Activated T-helper 17 cell treated with anti-CD3 and anti-CD28 coated beads, Interleukin-2, amount 50 U/mL, for 72 hours (primary cell): ENCODE data around the gene WSB1. TPM values are rescaled to one million over a fixed set of nuclear protein-coding genes. Genes with fewer than 3 reads are reported as not detected.

Experiments
- ATAC-seq: fragments of 150-1000 bp; cut with Tn5 transposase; replicated peaks from 2 replicates; pipeline ENCODE4 v1.10.0; 2021; ENCODE audit warnings: mild to moderate bottlenecking, moderate library complexity
- H3K27ac Mint-ChIP-seq: one replicate; pipeline ENCODE4 v1.8.0; 2022; ENCODE audit warnings: mixed read lengths
- H3K27me3 Mint-ChIP-seq: one replicate; pipeline ENCODE4 v1.8.0; 2022; ENCODE audit warnings: mixed read lengths
- H3K36me3 Mint-ChIP-seq: one replicate; pipeline ENCODE4 v1.8.0; 2022; ENCODE audit warnings: low read depth, mild to moderate bottlenecking, mixed read lengths
- H3K4me1 Mint-ChIP-seq: one replicate; pipeline ENCODE4 v1.8.0; 2022; ENCODE audit warnings: mixed read lengths
- H3K4me3 Mint-ChIP-seq: one replicate; pipeline ENCODE4 v1.8.0; 2022; ENCODE audit warnings: mild to moderate bottlenecking, mixed read lengths
- H3K9me3 Mint-ChIP-seq: one replicate; pipeline ENCODE4 v1.8.0; 2022; ENCODE audit warnings: mixed read lengths
- total RNA-seq, 2 donors: library from RNA; stranded (reverse); gene quantifications; one replicate each; pipeline ENCODE4 v1.2.3, GENCODE V29; 2022

The WSB1 gene
- total RNA-seq, 2 donors from 2014 or later: 118 to 403 TPM

- no peak for ATAC-seq
- no peak overlapping the region for H3K4me3 Mint-ChIP-seq
- no peaks in the 10 kb centered on the region for H3K36me3 Mint-ChIP-seq
- H3K27me3 Mint-ChIP-seq: no peaks in the 10 kb centered on the region
- H3K4me1 Mint-ChIP-seq: peaks cover 10% of the 10 kb centered on the region
- no peak overlapping the region for H3K27ac Mint-ChIP-seq
- H3K9me3 Mint-ChIP-seq: no peaks in the 10 kb centered on the region
Measured at GRCh38 chr17:27329146-27329805, 35.4 kb downstream of the WSB1 start.

DNA sequence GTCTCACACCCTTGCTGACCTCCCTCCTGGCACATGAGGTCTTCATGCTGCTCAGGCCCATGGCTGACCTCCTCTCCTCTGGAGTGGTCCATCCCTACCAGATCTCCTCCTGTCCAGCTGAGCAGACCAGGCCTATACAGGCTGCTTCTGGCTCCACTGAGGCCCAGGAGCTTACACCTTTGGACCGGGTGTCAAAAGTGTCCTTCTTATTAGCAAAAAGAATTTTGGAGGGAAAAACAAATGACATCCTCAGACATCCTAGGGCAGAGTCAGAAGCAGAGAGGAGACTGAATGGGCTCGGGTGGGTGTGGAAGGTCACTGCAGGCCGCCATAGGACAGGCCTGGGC, 38.1 kb downstream of the WSB1 start:
- Mint-ChIP-seq H3K27me3 (no peaks in the 10 kb centered on the region), H3K36me3 (no peaks in the 10 kb centered on the region), H3K4me1 (peaks cover 10% of the 10 kb centered on the region), H3K4me3 (peak overlapping the region; percentile 90), H3K9me3 (no peaks in the 10 kb centered on the region), H3K27ac (peak overlapping the region; percentile 65)
- no peak for ATAC-seq

DNA sequence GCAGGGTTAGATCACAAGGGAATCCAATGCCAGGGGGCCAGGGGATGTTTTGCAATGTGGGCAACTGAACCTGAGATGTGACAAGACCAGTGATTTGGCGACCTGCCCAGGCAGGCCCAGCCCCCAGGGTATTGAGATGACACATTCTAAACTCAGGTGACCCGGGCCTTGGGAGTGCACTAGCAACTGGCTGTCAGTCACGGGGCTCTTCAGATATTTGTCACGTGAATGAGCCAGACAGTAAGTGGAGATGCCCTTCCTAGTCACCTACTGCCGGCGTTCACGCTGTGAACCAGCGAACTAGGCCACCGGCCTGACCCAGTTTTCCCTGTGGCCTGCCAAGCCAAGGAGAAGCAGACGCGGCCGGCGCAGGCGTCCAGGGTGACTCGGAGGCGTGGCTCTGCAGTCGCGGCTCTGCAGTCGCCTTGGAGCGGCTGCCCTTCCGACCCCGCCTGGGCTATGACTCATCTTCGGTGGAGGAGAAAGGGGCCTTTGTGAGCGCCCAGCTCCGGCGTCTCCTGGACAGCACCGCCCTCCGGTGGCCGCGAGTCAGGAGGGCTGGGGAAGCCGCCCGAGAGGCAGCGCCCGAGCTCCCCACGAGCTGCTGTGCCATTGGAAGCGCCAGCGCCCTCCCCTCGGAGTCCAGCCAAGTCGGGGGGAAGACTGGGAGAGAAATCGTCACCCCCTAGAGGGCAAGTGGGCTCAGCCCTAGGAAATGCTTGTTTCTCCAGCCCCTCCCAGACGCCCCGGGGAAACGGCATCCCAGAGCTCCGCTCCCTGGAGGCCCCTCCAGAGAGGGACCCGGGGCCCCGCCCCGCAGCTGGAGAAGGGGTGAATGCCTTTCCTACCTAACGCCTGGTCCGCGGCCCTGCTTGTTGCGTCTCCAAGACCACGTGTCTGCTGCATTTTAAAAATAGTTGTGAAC, 38.8 kb downstream of the WSB1 start:
- Mint-ChIP-seq H3K27ac (peak overlapping the region; percentile 91), H3K36me3 (no peaks in the 10 kb centered on the region), H3K4me3 (peak overlapping the region; percentile 90), H3K9me3 (no peaks in the 10 kb centered on the region), H3K4me1 (peaks cover 10% of the 10 kb centered on the region), H3K27me3 (no peaks in the 10 kb centered on the region)
- ATAC-seq: peak; percentile 93

DNA sequence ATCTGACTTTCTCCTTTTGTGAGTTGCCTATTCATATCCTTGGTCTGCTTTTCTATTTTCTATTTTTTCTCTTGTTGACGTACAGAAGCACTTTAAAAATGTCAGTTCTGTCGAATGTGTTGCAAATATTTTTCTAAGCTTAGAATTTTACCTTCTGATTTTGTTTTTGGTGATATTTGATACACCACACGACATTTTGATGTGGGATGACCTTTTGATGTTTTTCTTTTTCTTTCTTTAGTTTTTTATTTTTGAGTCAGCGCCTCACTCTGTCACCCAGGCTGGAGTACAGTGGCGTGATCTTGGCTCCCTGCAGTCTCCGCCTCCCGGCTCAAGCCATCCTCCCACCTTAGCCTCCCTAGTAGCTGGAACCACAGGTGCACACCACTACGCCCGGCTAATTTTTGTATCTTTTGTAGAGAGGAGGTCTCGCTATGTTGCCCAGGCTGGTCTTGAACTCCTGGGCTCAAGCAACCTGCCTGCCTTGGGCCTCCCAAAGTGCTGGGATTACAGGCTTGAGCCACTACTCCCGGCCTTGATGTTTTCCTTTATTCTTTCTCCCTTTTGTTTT, 39.6 kb downstream of the WSB1 start:
- peak overlapping the region; percentile 91 for H3K27ac Mint-ChIP-seq
- peak overlapping the region; percentile 90 for H3K4me3 Mint-ChIP-seq
- no peak for ATAC-seq
- peaks cover 10% of the 10 kb centered on the region for H3K4me1 Mint-ChIP-seq
- no peaks in the 10 kb centered on the region for H3K27me3 Mint-ChIP-seq
- H3K9me3 Mint-ChIP-seq: no peaks in the 10 kb centered on the region
- no peaks in the 10 kb centered on the region for H3K36me3 Mint-ChIP-seq

DNA sequence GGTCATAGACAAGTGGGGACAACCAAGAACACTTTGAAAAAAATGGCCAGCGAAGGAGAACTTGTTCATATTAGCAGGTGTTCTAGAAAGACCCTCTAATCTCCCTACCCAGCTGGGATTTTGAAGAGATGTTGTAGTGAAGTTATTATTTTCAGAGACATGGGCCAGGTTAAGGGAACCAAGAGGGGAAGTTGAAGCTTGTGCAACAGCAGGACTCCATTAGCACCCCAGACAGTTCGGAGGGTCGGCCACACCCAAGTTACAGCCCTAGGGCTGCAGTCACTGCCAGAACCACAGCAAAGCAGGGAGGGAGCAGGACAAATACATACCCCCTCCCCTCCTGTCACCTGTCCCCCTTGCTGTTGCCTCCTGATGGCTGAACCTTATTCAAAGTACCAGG, 42.3 kb downstream of the WSB1 start:
- Mint-ChIP-seq H3K36me3 (no peaks in the 10 kb centered on the region), H3K27ac (no peak overlapping the region), H3K27me3 (no peaks in the 10 kb centered on the region), H3K4me3 (no peak overlapping the region), H3K9me3 (no peaks in the 10 kb centered on the region), H3K4me1 (peaks cover 10% of the 10 kb centered on the region)
- no peak for ATAC-seq

- peaks cover 6% of the 10 kb centered on the region for H3K4me1 Mint-ChIP-seq
- no peak for ATAC-seq
Measured at GRCh38 chr17:27338536-27338985, 44.6 kb downstream of the WSB1 start.

DNA sequence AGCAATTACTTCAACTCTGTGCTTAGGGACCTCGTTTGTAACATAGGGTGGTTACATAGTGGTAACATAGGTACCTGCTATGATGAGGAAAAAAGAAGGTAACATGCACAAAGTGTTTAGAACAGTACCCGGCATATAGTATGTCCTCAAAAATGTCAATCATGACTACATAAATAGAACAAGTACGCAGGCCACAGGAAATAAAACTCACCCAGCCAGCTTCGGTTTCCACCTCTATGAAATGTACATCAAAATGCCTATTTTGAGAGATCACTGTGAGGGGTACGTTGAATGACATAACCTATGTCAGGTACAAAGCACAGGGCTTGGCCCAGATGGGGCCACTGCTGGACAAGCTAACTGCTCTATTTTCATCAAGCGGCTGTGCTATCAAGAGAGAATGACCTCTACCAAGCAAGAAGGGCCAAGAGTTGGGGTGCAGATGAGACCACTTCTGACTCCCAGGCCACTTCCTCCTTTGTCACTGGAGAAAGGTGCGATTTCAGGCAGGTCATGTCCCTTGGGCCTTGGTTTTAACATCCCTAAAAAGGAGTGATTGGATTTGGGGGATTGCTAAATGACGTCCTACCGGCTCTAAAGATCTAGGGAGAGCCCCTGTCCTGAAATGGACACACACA, 45.4 kb downstream of the WSB1 start:
- no peaks in the 10 kb centered on the region for H3K36me3 Mint-ChIP-seq
- H3K4me3 Mint-ChIP-seq: no peak overlapping the region
- H3K4me1 Mint-ChIP-seq: no peaks in the 10 kb centered on the region
- H3K27ac Mint-ChIP-seq: no peak overlapping the region
- H3K27me3 Mint-ChIP-seq: no peaks in the 10 kb centered on the region
- ATAC-seq: no peak
- H3K9me3 Mint-ChIP-seq: no peaks in the 10 kb centered on the region

More at GRCh38 chr17:27338536-27338985, 44.6 kb downstream of the WSB1 start:
- no peaks in the 10 kb centered on the region for H3K36me3 Mint-ChIP-seq
- H3K27me3 Mint-ChIP-seq: no peaks in the 10 kb centered on the region
- no peaks in the 10 kb centered on the region for H3K9me3 Mint-ChIP-seq
- no peak overlapping the region for H3K27ac Mint-ChIP-seq
- H3K4me3 Mint-ChIP-seq: no peak overlapping the region

DNA sequence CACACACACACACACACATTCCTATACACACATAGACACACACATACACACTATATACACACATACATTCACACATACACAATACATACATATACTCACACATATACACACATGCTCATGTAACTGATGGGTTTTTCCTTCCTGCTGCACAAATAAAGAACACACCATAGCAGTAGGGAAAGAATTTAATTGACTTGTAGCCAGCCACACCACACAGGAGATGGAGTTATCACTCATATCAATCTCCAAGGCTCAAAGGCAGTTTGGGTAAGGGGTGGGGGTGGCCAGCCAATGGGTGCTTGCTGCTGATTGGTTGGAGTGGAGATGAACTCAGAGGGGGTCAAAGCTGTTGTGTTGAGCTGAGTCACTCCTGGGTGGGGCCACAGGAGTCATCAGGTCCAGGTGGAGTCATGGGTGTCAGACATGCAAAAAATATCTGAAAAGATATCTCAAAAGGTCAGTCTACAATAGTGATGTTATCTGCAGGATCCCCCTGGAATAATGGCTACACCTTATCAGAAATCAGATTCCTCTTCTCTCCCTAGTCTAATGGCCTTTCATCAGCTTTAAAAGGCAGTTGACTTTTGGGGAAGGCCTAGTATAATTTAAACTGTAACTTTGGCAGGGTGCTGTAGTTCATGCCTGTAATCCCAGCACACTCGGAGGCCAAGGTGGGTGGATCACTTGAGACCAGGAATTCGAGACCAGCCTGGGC, 46.1 kb downstream of the WSB1 start:
- no peaks in the 10 kb centered on the region for H3K9me3 Mint-ChIP-seq
- no peaks in the 10 kb centered on the region for H3K27me3 Mint-ChIP-seq
- H3K36me3 Mint-ChIP-seq: no peaks in the 10 kb centered on the region
- H3K4me1 Mint-ChIP-seq: no peaks in the 10 kb centered on the region
- no peak overlapping the region for H3K4me3 Mint-ChIP-seq
- no peak overlapping the region for H3K27ac Mint-ChIP-seq
- ATAC-seq: peak; percentile 89

DNA sequence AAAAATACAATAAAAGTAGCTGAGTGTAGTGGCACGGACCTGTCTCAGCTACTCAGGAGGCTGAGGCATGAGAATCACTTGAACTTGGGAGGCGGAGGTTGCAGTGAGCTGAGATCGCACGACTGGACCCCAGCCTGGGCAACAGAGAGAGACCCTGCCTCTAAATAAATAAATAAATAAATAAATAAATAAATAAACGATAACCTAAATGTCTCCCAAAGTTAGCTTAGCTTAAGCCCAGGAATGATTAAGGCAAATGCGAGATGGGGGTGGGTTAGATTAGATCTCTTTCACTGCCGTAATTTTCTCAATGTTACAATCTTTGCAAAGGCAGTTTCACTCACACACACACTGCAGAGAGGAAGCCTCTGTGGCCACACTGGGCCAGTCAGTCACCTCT, 46.7 kb downstream of the WSB1 start:
- no peak for ATAC-seq

GRCh38 chr17:27341041-27341471, 47.1 kb downstream of the WSB1 start:
- Mint-ChIP-seq H3K4me1 (no peaks in the 10 kb centered on the region), H3K27ac (no peak overlapping the region), H3K27me3 (no peaks in the 10 kb centered on the region), H3K9me3 (no peaks in the 10 kb centered on the region), H3K4me3 (no peak overlapping the region), H3K36me3 (no peaks in the 10 kb centered on the region)
- ATAC-seq: no peak

More for the DNA sequence above, 46.7 kb downstream of the WSB1 start:
- no peak overlapping the region for H3K27ac Mint-ChIP-seq
- H3K27me3 Mint-ChIP-seq: no peaks in the 10 kb centered on the region
- H3K4me1 Mint-ChIP-seq: no peaks in the 10 kb centered on the region
- no peaks in the 10 kb centered on the region for H3K36me3 Mint-ChIP-seq
- H3K4me3 Mint-ChIP-seq: no peak overlapping the region
- H3K9me3 Mint-ChIP-seq: no peaks in the 10 kb centered on the region

GRCh38 chr17:27342059-27342458, 48.1 kb downstream of the WSB1 start:
- no peaks in the 10 kb centered on the region for H3K4me1 Mint-ChIP-seq
- H3K36me3 Mint-ChIP-seq: no peaks in the 10 kb centered on the region
- no peaks in the 10 kb centered on the region for H3K9me3 Mint-ChIP-seq
- ATAC-seq: no peak
- H3K4me3 Mint-ChIP-seq: no peak overlapping the region
- no peak overlapping the region for H3K27ac Mint-ChIP-seq
- no peaks in the 10 kb centered on the region for H3K27me3 Mint-ChIP-seq

GRCh38 chr17:27343294-27343693, 49.4 kb downstream of the WSB1 start:
- Mint-ChIP-seq H3K36me3 (no peaks in the 10 kb centered on the region), H3K4me3 (no peak overlapping the region), H3K27me3 (no peaks in the 10 kb centered on the region), H3K4me1 (no peaks in the 10 kb centered on the region), H3K9me3 (no peaks in the 10 kb centered on the region), H3K27ac (no peak overlapping the region)
- no peak for ATAC-seq

DNA sequence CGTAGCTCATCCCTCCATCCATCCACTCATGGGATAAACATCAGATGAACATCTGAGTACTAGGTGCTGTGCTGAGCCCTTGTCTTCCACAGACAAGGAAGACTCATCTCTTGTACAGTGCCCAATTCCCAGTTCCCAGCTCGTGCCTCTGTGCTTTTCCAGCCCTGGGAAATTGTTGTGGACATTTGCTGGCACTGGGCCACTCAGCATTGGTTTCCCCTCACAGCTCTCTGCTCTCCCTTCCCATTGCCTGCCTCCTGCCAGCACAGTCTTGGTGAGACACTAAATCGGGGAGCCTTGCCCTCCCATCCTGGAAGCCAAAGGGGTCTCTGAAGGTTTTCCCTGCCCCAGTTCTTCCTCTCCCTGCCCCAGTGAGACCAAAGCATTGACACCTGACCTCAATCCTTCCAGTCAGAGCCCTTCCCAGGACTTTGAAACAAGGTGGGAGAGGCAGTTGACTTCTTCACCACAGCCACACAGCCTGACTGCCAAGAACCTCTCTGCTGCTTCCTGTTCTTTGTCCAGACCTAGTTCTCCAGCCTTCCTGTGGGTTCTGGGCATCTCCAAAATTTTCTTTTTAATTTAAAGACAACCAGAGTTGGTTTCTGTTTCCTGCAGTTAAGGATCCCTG, 50.2 kb downstream of the WSB1 start:
- no peaks in the 10 kb centered on the region for H3K36me3 Mint-ChIP-seq
- no peak overlapping the region for H3K4me3 Mint-ChIP-seq
- no peaks in the 10 kb centered on the region for H3K27me3 Mint-ChIP-seq
- ATAC-seq: no peak
- no peaks in the 10 kb centered on the region for H3K9me3 Mint-ChIP-seq
- no peaks in the 10 kb centered on the region for H3K4me1 Mint-ChIP-seq
- H3K27ac Mint-ChIP-seq: no peak overlapping the region
